NCI-H146 (cell line): ENCODE data around the gene MUC21.

Experiments
- DNase-seq: peaks from one replicate; lab custom pipeline; 2025; lab: John Stamatoyannopoulos, UW

Gene MUC21

GRCh38 chr6:30983439-30983838, at the start of gene MUC21:
TSS of gene MUC21 (plus strand) at chr6:30983718. CDS start at chr6:30983959, 241 bp downstream.
- no peak for DNase-seq

- DNase-seq: no peak
Measured at GRCh38 chr6:30935018-30935417, 48.5 kb upstream of the MUC21 start.

- DNase-seq: no peak
Measured at GRCh38 chr6:30937265-30937664, 46.3 kb upstream of the MUC21 start.

GRCh38 chr6:30938730-30939129, 44.8 kb upstream of the MUC21 start:
- DNase-seq: no peak

- DNase-seq: no peak
Measured at GRCh38 chr6:30939473-30939872, 44.0 kb upstream of the MUC21 start.

GRCh38 chr6:30940361-30940986, 43.0 kb upstream of the MUC21 start, which contains the start of gene MUCL3:
TSS of gene MUCL3 (plus strand) at chr6:30940973. CDS start at chr6:30941000, 27 bp downstream.
- no peak for DNase-seq

GRCh38 chr6:30942338-30943060, 41.0 kb upstream of the MUC21 start:
- DNase-seq: no peak

GRCh38 chr6:30944051-30944450, 39.5 kb upstream of the MUC21 start:
- no peak for DNase-seq

GRCh38 chr6:30945281-30945680, 38.2 kb upstream of the MUC21 start:
- no peak for DNase-seq

- DNase-seq: no peak
Measured at GRCh38 chr6:30947231-30947630, 36.3 kb upstream of the MUC21 start.

- no peak for DNase-seq
Measured at GRCh38 chr6:30948811-30949210, 34.7 kb upstream of the MUC21 start.

- no peak for DNase-seq
Measured at GRCh38 chr6:30951907-30952469, 31.5 kb upstream of the MUC21 start.

- no peak for DNase-seq
Measured at GRCh38 chr6:30954631-30955366, 28.7 kb upstream of the MUC21 start.

- peak; percentile 71 for DNase-seq
Measured at GRCh38 chr6:30955367-30956042, 28.0 kb upstream of the MUC21 start.

GRCh38 chr6:30957716-30958115, 25.8 kb upstream of the MUC21 start:
- no peak for DNase-seq

GRCh38 chr6:30960907-30961673, 22.4 kb upstream of the MUC21 start:
- DNase-seq: no peak

GRCh38 chr6:30962716-30963115, 20.8 kb upstream of the MUC21 start:
- no peak for DNase-seq

- DNase-seq: no peak
Measured at GRCh38 chr6:30963641-30964040, 19.9 kb upstream of the MUC21 start.

GRCh38 chr6:30964075-30964474, 19.4 kb upstream of the MUC21 start:
- DNase-seq: no peak

GRCh38 chr6:30965140-30965601, 18.3 kb upstream of the MUC21 start:
- no peak for DNase-seq

- DNase-seq: no peak
Measured at GRCh38 chr6:30966154-30966553, 17.4 kb upstream of the MUC21 start.
